Pancreas (tissue), 10 donors: ENCODE measurements around the gene CAMK1G. TPM values are rescaled to one million over a fixed set of nuclear protein-coding genes. Genes with fewer than 3 reads are reported as not detected.

Experiments
- ATAC-seq, 4 donors: fragments of 200-7000 bp; cut with Tn5 transposase; one replicate each; pipeline versions ENCODE4 v1.8.0 to v1.9.1; 2020; ENCODE audit warnings: mild to moderate bottlenecking in 4 of 4, moderate library complexity in 4 of 4
- DNase-seq, 6 donors: peaks; one replicate each; pipeline ENCODE4 v3.0.0-alpha.2; 2020
- FAIRE-seq: peaks from 2 replicates; lab custom pipeline; 2012; peaks lifted over from hg19 to GRCh38; lab: Jason Lieb, UNC
- H3K27ac ChIP-seq, 4 donors: fragments of 200-600 bp; sonication (generic); 1 replicate in 3 of 4; 2 replicates in 1 of 4; pipeline versions ENCODE4 v1.5.0 to v1.8.0; 2020
- H3K27me3 ChIP-seq, 4 donors: fragments of 200-600 bp; one replicate each; pipeline ENCODE4 v1.8.0; 2021
- H3K36me3 ChIP-seq, 3 donors: fragments of 200-600 bp; sonication (generic) in 1 of 3; one replicate each; pipeline versions ENCODE4 v1.5.0 to v1.8.0; 2020 to 2021
- H3K4me1 ChIP-seq, 3 donors: fragments of 200-600 bp; one replicate each; pipeline ENCODE4 v1.8.0; 2021
- H3K4me3 ChIP-seq, 4 donors: fragments of 200-600 bp; sonication (generic) in 2 of 4; one replicate each; pipeline versions ENCODE4 v1.5.0 to v1.8.0; 2020 to 2021
- H3K9me3 ChIP-seq, 4 donors: fragments of 200-600 bp; one replicate each; pipeline ENCODE4 v1.8.0; 2021
- WGBS, 2 donors: extraction: QIAGEN DNeasy Blood & Tissue Kit; methylation state at CpG; one replicate each; pipeline ENCODE4 v1.1.7; 2013; 5-methylcytosine and 5-hydroxymethylcytosine counted together
- intact Hi-C, 3 donors: fragments of 100-400 bp; cut with DNase I; formaldehyde crosslinking; loops; one replicate each; pipeline versions ENCODE4 v1.11.1 to v1.14.2; 2022
- polyA plus RNA-seq, 2 donors: library from polyadenylated mRNA; stranded (reverse); fragments of 200-250 nt; gene quantifications; one replicate each; pipeline ENCODE4 v1.2.3, GENCODE V29; 2013
- total RNA-seq, 6 donors: library from RNA; stranded (reverse); fragmentation: NEBNext Ultra II Directional in 4 of 6; extraction: Animal tissue kit (Norgen Biotek cat#: 25700) in 4 of 6; gene quantifications; one replicate each; pipeline versions ENCODE4 v1.2.1 to v1.2.4, GENCODE V29; 2021 to 2023
- TF ChIP-seq, protein P1 (sequence below), 4 donors: fragments of 200-600 bp; sonication (generic) in 3 of 4; IDR thresholded peaks; one replicate each; pipeline versions ENCODE4 v1.5.0 to v1.8.0; 2021; ENCODE audit warnings: antibody characterized with exemption in 4 of 4
- donor health status: healthy with polysubstance abuse.
- donor health status: DM: no; HTN: no; CAD: no; lungs with moderate emphysema.
- donor health status: DM: no; HTN: no; CAD: no.
- donor health status: control.
- donor health status: control.
- donor health status: Bipolar disorder and iron deficiency.
- donor health status: DM: yes; HTN: yes; CAD: no.
- donor health status: DM: no; HTN: no; CAD: no.
- donor health status: DM: no; HTN: no; CAD: no.
- donor health status: DM: yes; HTN: yes; CAD: no.

CAMK1G gene
- total and polyA plus RNA-seq, 8 donors: 0.06 to 1.2 (median 0.21) TPM; not detected in 2

DNA sequence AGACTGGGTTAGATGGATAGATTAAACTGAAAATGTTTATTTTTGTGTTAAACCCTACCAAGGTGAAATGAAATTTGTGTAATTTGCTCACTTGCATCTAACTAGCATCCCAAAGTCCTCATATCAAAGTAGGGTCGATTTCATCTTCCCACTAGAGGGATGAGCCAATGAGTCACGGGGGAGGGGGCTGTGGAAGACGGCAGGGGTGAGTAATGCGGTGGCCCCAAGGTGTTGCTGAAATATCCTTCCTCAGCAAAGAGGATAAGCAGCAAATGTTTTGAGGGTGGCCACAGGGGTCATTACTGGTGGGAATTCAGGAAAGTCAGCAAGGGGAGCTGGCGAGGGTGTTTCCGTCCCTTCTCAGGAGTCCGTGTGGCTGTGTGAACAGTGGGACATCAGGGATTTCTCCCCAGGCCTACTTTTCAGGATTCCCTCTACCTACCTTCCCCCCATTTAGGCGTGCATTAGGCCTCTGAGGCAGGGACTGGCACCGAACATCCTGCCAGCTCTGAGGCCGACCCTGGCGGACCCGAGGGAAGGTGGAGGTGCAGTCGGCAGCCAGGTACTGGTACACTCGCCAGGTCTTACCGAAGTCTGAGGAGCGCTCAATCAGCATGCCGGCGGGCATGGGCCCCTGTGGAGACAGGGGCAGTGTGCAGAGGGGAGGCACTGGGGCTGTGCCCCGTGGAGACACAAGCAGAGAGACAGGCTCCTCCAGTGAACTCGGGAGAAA is 50.7 kb downstream of the CAMK1G start:
- Histone ChIP-seq H3K4me1 (no peaks in the 10 kb centered on the region), H3K27me3 (no peaks in the 10 kb centered on the region), H3K4me3 (no peak overlapping the region), H3K27ac (no peak overlapping the region), H3K36me3 (no peaks in the 10 kb centered on the region), H3K9me3 (no peaks in the 10 kb centered on the region)
- intact Hi-C loops: loop anchor here in 1 of 3 donors (10.0 kb wide), 1 partner anchor 59 kb away; no protein-coding TSS in a partner anchor
- WGBS, 2 donors: 85 to 86% methylated on average over 20 of the region's 20 CpGs
- FAIRE-seq (no peak), ATAC-seq (no peak), DNase-seq (peak in 1 of 6 donors; percentile 47)
- TF ChIP-seq, protein P1, sequence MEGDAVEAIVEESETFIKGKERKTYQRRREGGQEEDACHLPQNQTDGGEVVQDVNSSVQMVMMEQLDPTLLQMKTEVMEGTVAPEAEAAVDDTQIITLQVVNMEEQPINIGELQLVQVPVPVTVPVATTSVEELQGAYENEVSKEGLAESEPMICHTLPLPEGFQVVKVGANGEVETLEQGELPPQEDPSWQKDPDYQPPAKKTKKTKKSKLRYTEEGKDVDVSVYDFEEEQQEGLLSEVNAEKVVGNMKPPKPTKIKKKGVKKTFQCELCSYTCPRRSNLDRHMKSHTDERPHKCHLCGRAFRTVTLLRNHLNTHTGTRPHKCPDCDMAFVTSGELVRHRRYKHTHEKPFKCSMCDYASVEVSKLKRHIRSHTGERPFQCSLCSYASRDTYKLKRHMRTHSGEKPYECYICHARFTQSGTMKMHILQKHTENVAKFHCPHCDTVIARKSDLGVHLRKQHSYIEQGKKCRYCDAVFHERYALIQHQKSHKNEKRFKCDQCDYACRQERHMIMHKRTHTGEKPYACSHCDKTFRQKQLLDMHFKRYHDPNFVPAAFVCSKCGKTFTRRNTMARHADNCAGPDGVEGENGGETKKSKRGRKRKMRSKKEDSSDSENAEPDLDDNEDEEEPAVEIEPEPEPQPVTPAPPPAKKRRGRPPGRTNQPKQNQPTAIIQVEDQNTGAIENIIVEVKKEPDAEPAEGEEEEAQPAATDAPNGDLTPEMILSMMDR (IDR thresholded peaks at IDR 0.05): no peak

DNA sequence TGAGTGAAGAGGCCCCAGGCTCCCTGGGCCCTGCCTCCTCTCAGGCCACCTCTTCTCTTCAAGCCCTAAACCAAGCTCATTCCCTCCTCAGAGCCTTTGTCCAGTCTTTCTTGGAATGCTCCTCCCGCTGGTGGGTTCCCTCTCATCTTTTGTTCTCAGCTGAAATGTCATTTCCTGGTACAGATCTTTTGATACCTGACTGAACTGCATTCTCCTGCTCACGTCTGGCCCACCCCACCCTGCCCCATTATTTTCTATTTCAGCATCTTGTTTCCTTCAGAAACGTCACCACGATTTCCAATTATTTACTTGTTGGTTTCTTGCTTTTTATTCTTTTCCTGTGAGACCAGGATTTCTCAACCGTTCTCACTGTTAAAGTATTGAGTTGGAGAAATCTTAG is 52.3 kb downstream of the CAMK1G start:
- no peak overlapping the region for H3K27ac ChIP-seq
- no peak overlapping the region for H3K4me3 ChIP-seq
- no peaks in the 10 kb centered on the region for H3K4me1 ChIP-seq
- H3K9me3 ChIP-seq: no peaks in the 10 kb centered on the region
- FAIRE-seq: no peak
- H3K27me3 ChIP-seq: no peaks in the 10 kb centered on the region
- no peak for ATAC-seq
- DNase-seq: no peak
- no peaks in the 10 kb centered on the region for H3K36me3 ChIP-seq
- TF ChIP-seq, protein P1 (IDR thresholded peaks at IDR 0.05): no peak
- 83 to 91% methylated on average over 5 of the region's 5 CpGs for whole genome bisulfite sequencing, 2 donors
- intact Hi-C loops: loop anchor here in 1 of 3 donors (10.0 kb wide), 1 partner anchor 61 kb away; no protein-coding TSS in a partner anchor

DNA sequence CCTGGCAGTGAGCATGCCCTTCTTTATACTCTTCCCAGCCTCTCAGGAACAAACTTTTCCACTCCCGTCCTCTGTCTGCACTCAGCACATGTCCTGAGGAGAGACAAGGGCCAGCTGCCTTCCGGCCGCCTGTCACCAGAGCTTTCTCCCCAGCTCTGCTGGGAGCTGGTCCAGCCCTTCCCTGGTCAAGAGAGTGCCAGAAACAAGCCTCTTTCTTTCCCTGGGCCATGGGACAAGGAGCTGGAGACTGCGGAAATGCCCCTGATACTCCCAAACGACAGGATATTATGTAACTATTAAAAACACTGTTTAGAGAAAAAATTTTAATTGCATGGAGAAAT is 58.3 kb downstream of the CAMK1G start:
- intact Hi-C loops: no loop called here
- WGBS, 2 donors: 13 to 25% methylated on average over 5 of the region's 5 CpGs
- FAIRE-seq: peak; percentile 39
- Histone ChIP-seq H3K27ac (peak overlapping the region; percentile 44 to 85 (median 66)), H3K4me3 (no peak overlapping the region), H3K36me3 (no peaks in the 10 kb centered on the region), H3K9me3 (no peaks in the 10 kb centered on the region), H3K4me1 (peaks cover 31 to 43% (median 39%) of the 10 kb centered on the region in 3 donors), H3K27me3 (no peaks in the 10 kb centered on the region)
- TF ChIP-seq, protein P1 (IDR thresholded peaks at IDR 0.05): no peak
- DNase-seq: peak; percentile 49 to 77 (median 72)
- peak; percentile 70 to 83 (median 82) for ATAC-seq

DNA sequence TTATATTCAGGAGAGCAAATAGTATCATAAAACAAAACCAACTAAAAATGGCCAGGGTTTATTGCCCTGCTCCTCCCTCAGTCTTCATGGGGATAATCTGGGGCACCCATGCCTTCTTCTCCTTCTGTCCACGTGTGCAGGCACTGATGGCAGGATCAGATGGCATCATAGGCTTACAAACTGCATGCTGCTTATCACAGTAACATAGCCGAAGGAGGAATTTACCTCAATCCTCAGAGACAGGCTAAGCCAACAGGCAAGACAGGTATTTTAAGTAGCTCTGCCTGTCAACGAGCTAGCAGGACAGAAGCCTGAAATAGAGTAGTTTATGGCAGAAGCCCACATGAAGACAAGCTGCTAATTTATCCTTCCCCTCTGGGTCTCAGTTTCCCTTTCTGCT is 59.3 kb downstream of the CAMK1G start:
- Histone ChIP-seq H3K27ac (peak overlapping the region in 3 of 4 donors; percentile 4 to 85 (median 81)), H3K36me3 (no peaks in the 10 kb centered on the region), H3K27me3 (no peaks in the 10 kb centered on the region), H3K4me1 (peaks cover 31 to 45% (median 44%) of the 10 kb centered on the region in 3 donors), H3K9me3 (no peaks in the 10 kb centered on the region), H3K4me3 (no peak overlapping the region)
- intact Hi-C loops: no loop called here
- DNase-seq (peak in 1 of 6 donors; percentile 10), FAIRE-seq (no peak), ATAC-seq (peak in 3 of 4 donors; percentile 14 to 27 (median 21))
- TF ChIP-seq, protein P1 (IDR thresholded peaks at IDR 0.05): no peak
- 5 to 13% methylated on average over 3 of the region's 3 CpGs for WGBS, 2 donors
